K562 (cell line): ENCODE data around the gene SDC3. TPM values are rescaled to one million over a fixed set of nuclear protein-coding genes. Genes with fewer than 3 reads are reported as not detected.

Experiments used
- ATAC-seq: fragments of 200-7000 bp; cut with Tn5 transposase; 3 replicates; pipeline ENCODE4 v1.9.1; 2020; ENCODE audit warnings: moderate library complexity
- BruUV-seq: library from RNA; stranded (reverse); fragments of 400-500 nt; replicated peaks from 2 replicates; lab custom pipeline; 2021; lab: Mats Ljungman, UMichigan
- CTCF ChIA-PET: fragments of 300-600 bp; formaldehyde crosslinking; extraction: SDS; loops from one replicate; lab custom pipeline; 2021; ENCODE audit warnings: low intra/inter-chr PET ratio; lab: Yijun Ruan, JAX
- POLR2A ChIA-PET: fragments of 300-600, 350-650 bp; sonication (Branson Sonifier 250); formaldehyde crosslinking; extraction: SDS; loops from one replicate; lab custom pipeline; 2021; ENCODE audit warnings: antibody characterized with exemption, inconsistent platforms; lab: Yijun Ruan, JAX
- DNase-seq, 4 experiments: peaks; one replicate each; pipeline versions ENCODE4 v3.0.0 to v3.0.0-alpha.2; 2011 to 2018; ENCODE audit warnings: low spot score in 3 of 4, mixed read lengths in 3 of 4; ENCODE audit errors: extremely low read depth in 1 of 4
- FAIRE-seq: peaks from 2 replicates; lab custom pipeline; 2011; peaks lifted over from hg19 to GRCh38; lab: Jason Lieb, UNC
- H2AFZ ChIP-seq: 2 replicates; pipeline ENCODE4 v1.6.0; 2011; ENCODE audit warnings: low read depth, low read length, control low read depth, inconsistent platforms
- H3K27ac ChIP-seq: fragments of 200-600 bp; 3 replicates; pipeline ENCODE4 v1.8.0; 2011; ENCODE audit warnings: low read depth, mild to moderate bottlenecking, control low read depth, inconsistent platforms, low read length, moderate library complexity, mixed read lengths; ENCODE audit errors: extremely low read depth
- H3K27me3 ChIP-seq, 2 experiments: fragments of 300-600 bp in 1 of 2; 2 replicates in 1 of 2; 3 replicates in 1 of 2; pipeline versions ENCODE4 v1.6.0 to v1.8.0; 2011; ENCODE audit warnings: inconsistent platforms in 2 of 2, low read length in 2 of 2, mild to moderate bottlenecking in 1 of 2, mixed read lengths in 1 of 2, moderate library complexity in 1 of 2; ENCODE audit not compliant: control insufficient read depth in 2 of 2, insufficient read depth in 2 of 2
- H3K36me3 ChIP-seq: fragments of 300-600 bp; 3 replicates; pipeline ENCODE4 v1.8.0; 2011; ENCODE audit warnings: mild to moderate bottlenecking, low read length, inconsistent platforms; ENCODE audit not compliant: control insufficient read depth, insufficient read depth
- H3K4me1 ChIP-seq, 2 experiments: fragments of 200-600 bp in 1 of 2; replicated peaks in 1 of 2; 2 replicates in 1 of 2; 3 replicates in 1 of 2; pipeline versions ENCODE4 v1.5.1 to v1.8.0; 2011; ENCODE audit warnings: inconsistent platforms in 2 of 2, low read length in 2 of 2, mild to moderate bottlenecking in 1 of 2, mixed read lengths in 1 of 2, moderate library complexity in 1 of 2; ENCODE audit not compliant: control insufficient read depth in 2 of 2, insufficient read depth in 2 of 2
- H3K4me2 ChIP-seq: 2 replicates; pipeline ENCODE4 v1.6.1; 2011; ENCODE audit warnings: low read length, control low read depth, inconsistent platforms, mixed read lengths; ENCODE audit not compliant: insufficient read depth
- H3K4me3 ChIP-seq: fragments of 200-600 bp; sonication (generic), shearing (Covaris generic); 2 replicates; pipeline ENCODE4 v1.5.1; 2016; ENCODE audit warnings: control low read depth, inconsistent platforms
- H3K79me2 ChIP-seq: fragments of 200-600 bp; 3 replicates; pipeline ENCODE4 v1.8.0; 2011; ENCODE audit warnings: low read length, inconsistent platforms; ENCODE audit not compliant: control insufficient read depth, insufficient read depth
- H3K9ac ChIP-seq, 2 experiments: 2 replicates each; pipeline versions ENCODE4 v1.6.0 to v1.6.1; 2011; ENCODE audit warnings: low read depth in 2 of 2, low read length in 2 of 2, control low read depth in 1 of 2, inconsistent platforms in 1 of 2, mild to moderate bottlenecking in 1 of 2, mixed read lengths in 1 of 2; ENCODE audit not compliant: insufficient read depth in 1 of 2
- H3K9me1 ChIP-seq: one replicate; pipeline ENCODE4 v1.6.0; 2011; ENCODE audit warnings: inconsistent platforms, mild to moderate bottlenecking, low read length, moderate library complexity; ENCODE audit not compliant: control insufficient read depth, insufficient read depth
- H3K9me3 ChIP-seq: replicated peaks from 2 replicates; pipeline ENCODE4 v1.5.1; 2011; ENCODE audit warnings: low read depth, low read length, inconsistent platforms; ENCODE audit not compliant: control insufficient read depth, insufficient read depth
- H4K20me1 ChIP-seq: replicated peaks from 2 replicates; pipeline ENCODE4 v1.6.1; 2011; ENCODE audit warnings: low read length, inconsistent platforms, mixed read lengths; ENCODE audit not compliant: control insufficient read depth, insufficient read depth
- CXXC5 ChIP-seq: fragments of 250-450 bp; sonication (Bioruptor Pico); IDR thresholded peaks from 2 replicates; pipeline ENCODE4 v1.8.0; 2022; ENCODE audit warnings: inconsistent platforms, mild to moderate bottlenecking, moderate library complexity
- EGR1 ChIP-seq: fragments of 450-650 bp; conservative IDR thresholded peaks from 2 replicates; pipeline ENCODE4 v1.6.1; 2017; ENCODE audit warnings: mild to moderate bottlenecking
- FOSL1 ChIP-seq: fragments of 200-800 bp; sonication (Bioruptor generic); conservative IDR thresholded peaks from 2 replicates; pipeline ENCODE4 v1.6.1; 2016; ENCODE audit warnings: missing genetic modification characterization, missing compliant biosample characterization
- HMG20A ChIP-seq: fragments of 450-650 bp; formaldehyde crosslinking; conservative IDR thresholded peaks from 2 replicates; pipeline ENCODE4 v1.4.0; 2020; ENCODE audit warnings: mild to moderate bottlenecking, mixed read lengths
- JUND ChIP-seq, 2 experiments: IDR thresholded peaks; 2 replicates in 1 of 2; 3 replicates in 1 of 2; pipeline ENCODE4 v1.6.1; 2011; ENCODE audit warnings: borderline replicate concordance in 2 of 2, low read depth in 2 of 2, low read length in 2 of 2, improper control_type of control experiment in 1 of 2, missing biosample characterization in 1 of 2, missing genetic modification characterization in 1 of 2, missing genetic modification reagents in 1 of 2
- NFRKB ChIP-seq: fragments of 450-650 bp; IDR thresholded peaks from 2 replicates; pipeline ENCODE4 v1.6.1; 2016; ENCODE audit warnings: low read depth
- SRF ChIP-seq, 2 experiments: fragments of 250-450, 450-650 bp in 1 of 2; sonication (Bioruptor Pico) in 1 of 2; sonication (generic) in 1 of 2; formaldehyde crosslinking; IDR thresholded peaks; 2 replicates each; pipeline versions ENCODE4 v1.5.0 to v1.5.1; 2020 to 2022; ENCODE audit warnings: mild to moderate bottlenecking in 1 of 2, missing genetic modification reagents in 1 of 2
- YY1 ChIP-seq, 3 experiments: IDR thresholded peaks; 2 replicates each; pipeline ENCODE4 v1.6.1; 2011; ENCODE audit warnings: low read length in 2 of 3, mild to moderate bottlenecking in 2 of 3, moderate library complexity in 2 of 3, borderline replicate concordance in 1 of 3, control low read depth in 1 of 3, low read depth in 1 of 3; ENCODE audit not compliant: insufficient read depth in 3 of 3, insufficient replicate concordance in 2 of 3, control insufficient read depth in 1 of 3, insufficient read length in 1 of 3; ENCODE audit errors: extremely low read depth in 1 of 3
- ZBTB1 ChIP-seq: sonication (generic); formaldehyde crosslinking; IDR thresholded peaks from 2 replicates; pipeline ENCODE4 v1.8.1; 2023; ENCODE audit warnings: missing genetic modification reagents, low read depth, mild to moderate bottlenecking, borderline replicate concordance
- ZBTB7A ChIP-seq: IDR thresholded peaks from 2 replicates; pipeline ENCODE4 v1.6.1; 2011; ENCODE audit warnings: low read depth, mild to moderate bottlenecking, low read length, moderate library complexity, borderline replicate concordance; ENCODE audit not compliant: control insufficient read depth
- ZNF764 ChIP-seq: fragments of 250-450 bp; sonication (Bioruptor Pico); IDR thresholded peaks from 2 replicates; pipeline ENCODE4 v1.4.0; 2020; ENCODE audit warnings: low read depth, mild to moderate bottlenecking, moderate library complexity
- WGBS: fragments of 100-300 bp; shearing (Covaris generic); methylation state at CpG from one replicate; pipeline ENCODE4 v1.1.6; 2016; ENCODE audit warnings: low coverage, mixed read lengths; ENCODE audit not compliant: insufficient coverage; ENCODE audit errors: missing lambda C conversion rate; 5-methylcytosine and 5-hydroxymethylcytosine counted together
- in situ Hi-C: fragments of 300-500 bp; cut with MboI; formaldehyde crosslinking; loops from 4 replicates; pipeline ENCODE4 v1.15.0; 2018; ENCODE audit warnings: inconsistent platforms, mixed read lengths
- intact Hi-C: fragments of 100-400 bp; cut with micrococcal nuclease; formaldehyde crosslinking; loops from 2 replicates; pipeline ENCODE4 v1.14.2; 2022
- polyA plus RNA-seq, 8 experiments: library from polyadenylated mRNA; depleted of rRNA in 4 of 8; stranded (reverse) in 5 of 8; unstranded in 3 of 8; fragments of >200 nt; fragmentation: Nextera tagmentation in 2 of 8; fragmentation: Illumina TruSeq in 1 of 8; extraction: Ambion mirVana in 2 of 8; extraction: Trizol in 1 of 8; gene quantifications; 2 replicates each; pipeline versions ENCODE4 v1.2.1 to v1.2.3, GENCODE V29; 2011 to 2014; ENCODE audit warnings: inconsistent platforms in 1 of 8, missing spikeins in 1 of 8
- total RNA-seq, 7 experiments: library from RNA; depleted of rRNA in 6 of 7; stranded (reverse); fragments of >200 nt in 6 of 7; fragmentation: Illumina TruSeq in 2 of 7; extraction: Trizol in 2 of 7; gene quantifications; 2 replicates each; pipeline versions ENCODE4 v1.2.1 to v1.2.3, GENCODE V29; 2011 to 2021; ENCODE audit warnings: low replicate concordance in 1 of 7
- TF ChIP-seq, protein P1 (sequence below): fragments of 200-800 bp; sonication (Bioruptor generic); IDR thresholded peaks from 2 replicates; pipeline ENCODE4 v1.6.1; 2017; ENCODE audit warnings: missing genetic modification characterization, missing compliant biosample characterization
- TF ChIP-seq, protein P2 (sequence below): sonication (generic); formaldehyde crosslinking; IDR thresholded peaks from 2 replicates; pipeline ENCODE4 v1.8.0; 2022; ENCODE audit warnings: missing genetic modification reagents, mild to moderate bottlenecking, moderate library complexity, borderline replicate concordance
- TF ChIP-seq, protein P3 (sequence below): IDR thresholded peaks from 3 replicates; pipeline ENCODE4 v1.6.1; 2011; ENCODE audit warnings: borderline replicate concordance, mild to moderate bottlenecking, moderate library complexity; ENCODE audit not compliant: insufficient read length; ENCODE audit errors: extremely low read depth

The SDC3 gene
- total and polyA plus RNA-seq, 9 of the 15 experiments (the other 6 are each of a cell fraction or from before 2014, with no cell fraction given) = 0.38 to 44.1 (median 12.1) TPM

DNA sequence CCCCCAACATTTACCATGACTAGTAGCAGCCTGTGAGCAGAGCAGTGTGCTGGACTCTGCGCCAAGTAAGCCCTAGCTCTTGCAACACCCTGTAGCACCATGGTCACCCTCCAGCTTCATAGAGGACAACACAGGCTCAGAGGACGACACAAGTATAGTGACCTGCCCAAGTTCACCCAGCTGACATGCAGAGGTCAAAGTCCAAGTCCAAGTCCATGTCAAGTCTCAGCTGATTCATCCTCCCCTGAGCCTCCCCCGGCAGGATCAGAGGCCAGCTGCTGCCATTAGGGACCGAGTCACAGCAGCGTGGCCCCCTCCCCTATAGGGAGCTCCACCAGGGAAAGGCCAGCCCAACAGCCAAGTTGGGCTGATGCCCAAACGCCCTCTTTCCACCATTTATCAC lies 15.9 kb downstream of the SDC3 start:
- H3K4me2 ChIP-seq = peak overlapping the region; percentile 5; the same call in 1 of the 2 replicates
- peak overlapping the region in 1 of 2 experiments; percentile 69; a peak in 1 of 4 replicates for H3K9ac ChIP-seq
- 42% methylated on average over 5 of the region's 6 CpGs for WGBS
- peaks cover 49 to 63% of the 10 kb centered on the region in 2 experiments for H3K4me1 ChIP-seq
- in situ Hi-C loops = no loop called here
- H3K36me3 ChIP-seq = peaks cover 3% of the 10 kb centered on the region; the same call in 1 of the 3 replicates
- H3K4me3 ChIP-seq = no peak overlapping the region
- H3K79me2 ChIP-seq = 0 out of 3 replicates have a peak, but pooled peaks cover 7% of the 10 kb centered on the region
- no peaks in the 10 kb centered on the region for H3K9me1 ChIP-seq
- H3K9me3 ChIP-seq = no peaks in the 10 kb centered on the region; the same call in 1 of the 2 replicates
- FAIRE-seq = peak; percentile 56
- no peaks in the 10 kb centered on the region; the same call in 1 of the 2 replicates for H4K20me1 ChIP-seq
- ChIA-PET CTCF (no interaction called here), POLR2A (interaction anchor here (0.7 to 1.9 kb wide), 7 partner anchors 8 to 1713 kb away, joined by 3 to 7 read pairs (median 5); no protein-coding TSS in a partner anchor)
- ATAC-seq = no peak
- BruUV-seq = no TSS peak
- H3K27me3 ChIP-seq = no peaks in the 10 kb centered on the region
- peak; percentile 50 to 66 (median 58) for DNase-seq
- intact Hi-C loops = no loop called here
- H3K27ac ChIP-seq = no peak overlapping the region; the same call in 2 of the 3 replicates
- no peak overlapping the region for H2AFZ ChIP-seq
- TF ChIP-seq SRF (CRISPR knock-in tag; IDR thresholded peaks at IDR 0.05) = no peak
- 0 out of 2 replicates have a peak, but pooled peaks have one; percentile 22 for TF ChIP-seq ZBTB7A
- TF ChIP-seq, protein P1, sequence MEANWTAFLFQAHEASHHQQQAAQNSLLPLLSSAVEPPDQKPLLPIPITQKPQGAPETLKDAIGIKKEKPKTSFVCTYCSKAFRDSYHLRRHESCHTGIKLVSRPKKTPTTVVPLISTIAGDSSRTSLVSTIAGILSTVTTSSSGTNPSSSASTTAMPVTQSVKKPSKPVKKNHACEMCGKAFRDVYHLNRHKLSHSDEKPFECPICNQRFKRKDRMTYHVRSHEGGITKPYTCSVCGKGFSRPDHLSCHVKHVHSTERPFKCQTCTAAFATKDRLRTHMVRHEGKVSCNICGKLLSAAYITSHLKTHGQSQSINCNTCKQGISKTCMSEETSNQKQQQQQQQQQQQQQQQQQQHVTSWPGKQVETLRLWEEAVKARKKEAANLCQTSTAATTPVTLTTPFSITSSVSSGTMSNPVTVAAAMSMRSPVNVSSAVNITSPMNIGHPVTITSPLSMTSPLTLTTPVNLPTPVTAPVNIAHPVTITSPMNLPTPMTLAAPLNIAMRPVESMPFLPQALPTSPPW (CRISPR knock-in tag) = 0 out of 2 replicates have a peak, but pooled peaks have one; percentile 41
- 0 out of 2 replicates have a peak, but pooled peaks have one; percentile 33 for TF ChIP-seq EGR1
- TF ChIP-seq HMG20A (CRISPR knock-in tag) = no peak
- TF ChIP-seq, protein P2, sequence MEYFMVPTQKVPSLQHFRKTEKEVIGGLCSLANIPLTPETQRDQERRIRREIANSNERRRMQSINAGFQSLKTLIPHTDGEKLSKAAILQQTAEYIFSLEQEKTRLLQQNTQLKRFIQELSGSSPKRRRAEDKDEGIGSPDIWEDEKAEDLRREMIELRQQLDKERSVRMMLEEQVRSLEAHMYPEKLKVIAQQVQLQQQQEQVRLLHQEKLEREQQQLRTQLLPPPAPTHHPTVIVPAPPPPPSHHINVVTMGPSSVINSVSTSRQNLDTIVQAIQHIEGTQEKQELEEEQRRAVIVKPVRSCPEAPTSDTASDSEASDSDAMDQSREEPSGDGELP (CRISPR knock-in tag) = peak; percentile 94
- peak; percentile 31; the same call in 1 of the 2 replicates for TF ChIP-seq CXXC5 (CRISPR knock-in tag)
- peak in 1 of 3 experiments; percentile 52 for TF ChIP-seq YY1 (IDR thresholded peaks at IDR 0.05; ENCODE audit: borderline replicate concordance in 1 of 3, control insufficient read depth in 1 of 3, extremely low read depth in 1 of 3, insufficient read depth in 3 of 3, insufficient read length in 1 of 3, insufficient replicate concordance in 2 of 3, low read depth in 1 of 3, low read length in 2 of 3)
- no peak for TF ChIP-seq ZNF764
- peak; percentile 53 for TF ChIP-seq FOSL1 (tag)
- TF ChIP-seq, protein P3, sequence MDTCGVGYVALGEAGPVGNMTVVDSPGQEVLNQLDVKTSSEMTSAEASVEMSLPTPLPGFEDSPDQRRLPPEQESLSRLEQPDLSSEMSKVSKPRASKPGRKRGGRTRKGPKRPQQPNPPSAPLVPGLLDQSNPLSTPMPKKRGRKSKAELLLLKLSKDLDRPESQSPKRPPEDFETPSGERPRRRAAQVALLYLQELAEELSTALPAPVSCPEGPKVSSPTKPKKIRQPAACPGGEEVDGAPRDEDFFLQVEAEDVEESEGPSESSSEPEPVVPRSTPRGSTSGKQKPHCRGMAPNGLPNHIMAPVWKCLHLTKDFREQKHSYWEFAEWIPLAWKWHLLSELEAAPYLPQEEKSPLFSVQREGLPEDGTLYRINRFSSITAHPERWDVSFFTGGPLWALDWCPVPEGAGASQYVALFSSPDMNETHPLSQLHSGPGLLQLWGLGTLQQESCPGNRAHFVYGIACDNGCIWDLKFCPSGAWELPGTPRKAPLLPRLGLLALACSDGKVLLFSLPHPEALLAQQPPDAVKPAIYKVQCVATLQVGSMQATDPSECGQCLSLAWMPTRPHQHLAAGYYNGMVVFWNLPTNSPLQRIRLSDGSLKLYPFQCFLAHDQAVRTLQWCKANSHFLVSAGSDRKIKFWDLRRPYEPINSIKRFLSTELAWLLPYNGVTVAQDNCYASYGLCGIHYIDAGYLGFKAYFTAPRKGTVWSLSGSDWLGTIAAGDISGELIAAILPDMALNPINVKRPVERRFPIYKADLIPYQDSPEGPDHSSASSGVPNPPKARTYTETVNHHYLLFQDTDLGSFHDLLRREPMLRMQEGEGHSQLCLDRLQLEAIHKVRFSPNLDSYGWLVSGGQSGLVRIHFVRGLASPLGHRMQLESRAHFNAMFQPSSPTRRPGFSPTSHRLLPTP = no peak
- TF ChIP-seq ZBTB1 (CRISPR knock-in tag) = 0 out of 2 replicates have a peak, but pooled peaks have one; percentile 24
- no peak for TF ChIP-seq NFRKB
- TF ChIP-seq JUND (IDR thresholded peaks at IDR 0.05; ENCODE audit: borderline replicate concordance, low read depth, low read length) = peak; percentile 64; the same call in 1 of the 2 replicates
- TF ChIP-seq JUND (tag; IDR thresholded peaks at IDR 0.05; ENCODE audit: borderline replicate concordance, low read depth, low read length) = no peak
